Esophagus squamous epithelium (tissue), 4 donors: Measurements from ENCODE around the gene LCOR.

Source experiments
- CTCF ChIP-seq, 6 experiments: fragments of 450-650 bp in 4 of 6; fragments of 200-600 bp in 2 of 6; sonication (generic) in 2 of 6; IDR thresholded peaks; one replicate each; pipeline ENCODE4 v1.5.1; 2016 to 2019; ENCODE audit warnings: antibody characterized with exemption in 6 of 6, mild to moderate bottlenecking in 4 of 6, moderate library complexity in 4 of 6
- POLR2A ChIP-seq, 4 donors: fragments of 450-650 bp; IDR thresholded peaks; one replicate each; pipeline ENCODE4 v1.6.1; 2017; ENCODE audit warnings: antibody characterized with exemption in 4 of 4, mild to moderate bottlenecking in 4 of 4, moderate library complexity in 3 of 4

GRCh38 chr10:96964131-96964530 is 132.0 kb downstream of the LCOR start:
- TF ChIP-seq CTCF (IDR thresholded peaks at IDR 0.05) (no peak), POLR2A (IDR thresholded peaks at IDR 0.05) (no peak)
